ENCODE measurements around the gene HOXC12. TPM values are rescaled to one million over a fixed set of nuclear protein-coding genes. Genes with fewer than 3 reads are reported as not detected.
A peak's percentile ranks its signal among the peaks of the same experiment; 100 is the strongest.

Gene HOXC12
- total and polyA plus RNA-seq, 2 of the 8 experiments (the other 6 are each of a cell fraction or from before 2014, with no cell fraction given): not detected

DNA sequence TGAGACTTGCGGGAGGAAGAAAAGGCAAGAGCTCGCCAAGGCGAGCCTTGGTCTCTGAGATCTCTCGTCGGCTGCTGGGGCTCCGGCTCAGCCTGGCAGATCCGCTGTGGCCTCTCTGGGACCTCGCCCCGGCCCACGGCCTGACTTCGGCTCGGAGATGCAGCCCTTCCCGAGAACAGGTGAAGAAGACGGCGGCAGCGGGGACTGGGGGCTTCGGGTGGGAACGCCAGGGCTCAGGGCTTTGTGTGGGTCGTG lies 39.2 kb downstream of the HOXC12 start:
- FAIRE-seq: no peak
- no peak overlapping the region for H2AK5ac ChIP-seq (ENCODE audit: low read depth, low read length)
- H3K14ac ChIP-seq (ENCODE audit: insufficient read length): no peak overlapping the region
- H3K4ac ChIP-seq (replicated peaks; ENCODE audit: insufficient read length, low read depth, low read length): no peak overlapping the region
- no peak overlapping the region for H3K27ac ChIP-seq (ENCODE audit: low read depth, low read length)
- peaks cover 2% of the 10 kb centered on the region; the same call in 1 of the 2 replicates for H3K23me2 ChIP-seq (ENCODE audit: low read depth, low read length)
- no peak overlapping the region for H3K56ac ChIP-seq (replicated peaks; ENCODE audit: insufficient read length, low read depth, low read length)
- TF ChIP-seq FOSL1 (IDR thresholded peaks at IDR 0.05; ENCODE audit: insufficient read depth, low read depth, low read length) (no peak), SP1 (IDR thresholded peaks at IDR 0.05; ENCODE audit: low read depth, low read length) (no peak), SP4 (IDR thresholded peaks at IDR 0.05; ENCODE audit: low read length) (no peak), BACH1 (IDR thresholded peaks at IDR 0.05; ENCODE audit: low read length) (no peak), CTBP2 (IDR thresholded peaks at IDR 0.05; ENCODE audit: borderline replicate concordance, insufficient read depth, insufficient read length, low read length) (no peak), TAF1 (IDR thresholded peaks at IDR 0.05; ENCODE audit: low read depth, low read length) (no peak), POLR2A (IDR thresholded peaks at IDR 0.05; ENCODE audit: control extremely low read depth in 1 of 2, low read depth in 2 of 2, low read length in 2 of 2) (no peak), JUND (IDR thresholded peaks at IDR 0.05; ENCODE audit: low read length) (no peak), CBX5 (IDR thresholded peaks at IDR 0.05; ENCODE audit: low read depth, low read length) (no peak)
- H4K8ac ChIP-seq (ENCODE audit: extremely low read depth, insufficient read depth, low read length): no peak overlapping the region
- peaks cover 30% of the 10 kb centered on the region in 2 experiments for H4K20me1 ChIP-seq (replicated peaks in 1 of 2; ENCODE audit: control insufficient read depth in 1 of 2, insufficient read depth in 2 of 2, low read length in 2 of 2)
- H2BK15ac ChIP-seq (ENCODE audit: low read length): 0 out of 2 replicates have a peak overlapping the region, but pooled peaks have one; percentile 46
- H3K9me3 ChIP-seq (ENCODE audit: insufficient read depth in 2 of 2, low read depth in 1 of 2, low read length in 1 of 2): peaks cover 0 to 4% of the 10 kb centered on the region in 2 experiments; a peak in 1 of 4 replicates
- H3K79me2 ChIP-seq (ENCODE audit: control insufficient read depth in 1 of 2, insufficient read depth in 2 of 2, low read length in 2 of 2): no peaks in the 10 kb centered on the region
- H3K23ac ChIP-seq (ENCODE audit: insufficient read length): no peak overlapping the region
- no peak overlapping the region for H4K91ac ChIP-seq (replicated peaks; ENCODE audit: insufficient read length, low read length)
- no peak overlapping the region; a peak in 1 of 4 replicates for H3K4me2 ChIP-seq (ENCODE audit: insufficient read depth in 1 of 2, low read depth in 2 of 2, low read length in 2 of 2)
- H3K4me3 ChIP-seq (ENCODE audit: extremely low read depth in 1 of 4, insufficient read depth in 2 of 4, low read depth in 3 of 4, low read length in 4 of 4): no peak overlapping the region
- no peak overlapping the region for H4K5ac ChIP-seq (ENCODE audit: insufficient read length, low read depth, low read length)
- H2BK120ac ChIP-seq (replicated peaks; ENCODE audit: low read depth, low read length): no peak overlapping the region
- H2BK5ac ChIP-seq (ENCODE audit: low read depth, low read length): no peak overlapping the region
- H3K27me3 ChIP-seq (replicated peaks in 1 of 4; ENCODE audit: control insufficient read depth in 3 of 4, extremely low read depth in 1 of 4, insufficient read depth in 3 of 4, low read length in 3 of 4): peaks cover 97 to 100% (median 100%) of the 10 kb centered on the region in 4 experiments
- no peak overlapping the region for H2AFZ ChIP-seq (ENCODE audit: low read length)
- CTCF ChIA-PET (ENCODE audit: partially characterized antibody): interaction anchor here (1.9 to 4.3 kb wide), 3 partner anchors 9 to 214 kb away, joined by 4 to 30 read pairs (median 24); partner anchors contain the start of genes HOXC10 and HOXC5
- no peak overlapping the region for H3K9ac ChIP-seq (replicated peaks in 1 of 4; ENCODE audit: extremely low read depth in 1 of 4, low read depth in 3 of 4, low read length in 3 of 4)
- H2BK12ac ChIP-seq (ENCODE audit: low read depth, low read length): peak overlapping the region; percentile 87; the same call in 1 of the 2 replicates
- 27% methylated on average over 13 of the region's 19 CpGs; no CpG with 5 or more reads in 1 of the 2 experiments for WGBS, 2 experiments (ENCODE audit: extremely low coverage in 1 of 2, insufficient coverage in 1 of 2, insufficient read length in 1 of 2, insufficient replicate concordance in 2 of 2, low coverage in 1 of 2, low lambda C conversion rate in 2 of 2, missing lambda C conversion rate in 1 of 2)
- H3K4me1 ChIP-seq (replicated peaks in 1 of 4; ENCODE audit: control insufficient read depth in 3 of 4, insufficient read depth in 4 of 4, low read length in 3 of 4): peaks cover 0 to 15% (median 3%) of the 10 kb centered on the region in 4 experiments; a peak in 5 of 7 replicates
- no peak overlapping the region for H2BK20ac ChIP-seq (ENCODE audit: low read length)
- H3K79me1 ChIP-seq (ENCODE audit: low read depth, low read length): no peaks in the 10 kb centered on the region
- DNase-seq (ENCODE audit: low read depth in 1 of 2, low spot score in 2 of 2): no peak
- peak overlapping the region; percentile 19; the same call in 1 of the 2 replicates for H3K18ac ChIP-seq (ENCODE audit: extremely low read depth, low read length)
- POLR2A ChIA-PET (ENCODE audit: partially characterized antibody): interaction anchor here (1.6 kb wide), 1 partner anchor 8 kb away, joined by 4 read pairs; no protein-coding TSS in a partner anchor
- H3K36me3 ChIP-seq (ENCODE audit: control insufficient read depth in 2 of 4, insufficient read depth in 4 of 4, low read length in 3 of 4): peaks cover 0 to 19% (median 0%) of the 10 kb centered on the region in 4 experiments; a peak in 1 of 8 replicates

All from H1 (cell line).